Karpas-422 (cell line): ENCODE results near the gene BCL2. TPM values are rescaled to one million over a fixed set of nuclear protein-coding genes. Genes with fewer than 3 reads are reported as not detected.

Experiments used
- DNase-seq: peaks from one replicate; pipeline ENCODE4 v3.0.0-alpha.2; 2015
- H2AFZ ChIP-seq: fragments of 200-600 bp; sonication (generic); 2 replicates; pipeline ENCODE4 v1.6.1; 2014; ENCODE audit warnings: antibody characterized with exemption, low read length, mixed read lengths
- H3K27ac ChIP-seq: fragments of 200-600 bp; sonication (generic); 2 replicates; pipeline ENCODE4 v1.5.1; 2014; ENCODE audit warnings: mild to moderate bottlenecking, low read length, moderate library complexity
- H3K27me3 ChIP-seq: fragments of 200-600 bp; sonication (generic); 2 replicates; pipeline ENCODE4 v1.6.1; 2014; ENCODE audit warnings: low read length, mixed read lengths
- H3K36me3 ChIP-seq: fragments of 200-600 bp; sonication (generic); 2 replicates; pipeline ENCODE4 v1.6.1; 2014; ENCODE audit warnings: low read length, mixed read lengths; ENCODE audit not compliant: insufficient read depth
- H3K4me1 ChIP-seq: fragments of 200-600 bp; sonication (generic); 2 replicates; pipeline ENCODE4 v1.6.1; 2014; ENCODE audit warnings: mild to moderate bottlenecking, low read length, mixed read lengths
- H3K4me2 ChIP-seq: fragments of 200-600 bp; sonication (generic); 2 replicates; pipeline ENCODE4 v1.6.1; 2014; ENCODE audit warnings: low read length, low read depth, mild to moderate bottlenecking; ENCODE audit not compliant: poor library complexity, severe bottlenecking
- H3K4me3 ChIP-seq: fragments of 200-600 bp; sonication (generic); 2 replicates; pipeline ENCODE4 v1.5.1; 2014; ENCODE audit warnings: mild to moderate bottlenecking, antibody characterized with exemption, low read length, mixed read lengths
- H3K79me2 ChIP-seq: fragments of 200-600 bp; sonication (generic); 2 replicates; pipeline ENCODE4 v1.6.1; 2014; ENCODE audit warnings: mild to moderate bottlenecking, low read length, mixed read lengths
- H3K9ac ChIP-seq: fragments of 200-600 bp; sonication (generic); 2 replicates; pipeline ENCODE4 v1.6.0; 2014; ENCODE audit warnings: low read length
- H3K9me2 ChIP-seq: fragments of 200-600 bp; sonication (generic), shearing (Covaris generic); replicated peaks from 2 replicates; pipeline ENCODE4 v1.6.0; 2014; ENCODE audit warnings: mild to moderate bottlenecking, low read length, moderate library complexity; ENCODE audit not compliant: insufficient read depth
- H3K9me3 ChIP-seq: fragments of 300-700, 200-600 bp; sonication (generic); 2 replicates; pipeline ENCODE4 v1.6.1; 2014; ENCODE audit warnings: low read length, mixed read lengths
- H4K20me1 ChIP-seq: fragments of 200-600 bp; sonication (generic); 2 replicates; pipeline ENCODE4 v1.6.1; 2014; ENCODE audit warnings: mild to moderate bottlenecking, antibody characterized with exemption, low read length, low read depth; ENCODE audit not compliant: insufficient read depth
- total RNA-seq: library from RNA; depleted of rRNA; stranded (reverse); fragments of >200 nt; shearing (Covaris generic); gene quantifications from 2 replicates; pipeline ENCODE4 v1.2.3, GENCODE V29; 2014; ENCODE audit warnings: low replicate concordance

The BCL2 gene
- total RNA-seq, 1 experiment from 2014 or later, result 271 TPM

DNA sequence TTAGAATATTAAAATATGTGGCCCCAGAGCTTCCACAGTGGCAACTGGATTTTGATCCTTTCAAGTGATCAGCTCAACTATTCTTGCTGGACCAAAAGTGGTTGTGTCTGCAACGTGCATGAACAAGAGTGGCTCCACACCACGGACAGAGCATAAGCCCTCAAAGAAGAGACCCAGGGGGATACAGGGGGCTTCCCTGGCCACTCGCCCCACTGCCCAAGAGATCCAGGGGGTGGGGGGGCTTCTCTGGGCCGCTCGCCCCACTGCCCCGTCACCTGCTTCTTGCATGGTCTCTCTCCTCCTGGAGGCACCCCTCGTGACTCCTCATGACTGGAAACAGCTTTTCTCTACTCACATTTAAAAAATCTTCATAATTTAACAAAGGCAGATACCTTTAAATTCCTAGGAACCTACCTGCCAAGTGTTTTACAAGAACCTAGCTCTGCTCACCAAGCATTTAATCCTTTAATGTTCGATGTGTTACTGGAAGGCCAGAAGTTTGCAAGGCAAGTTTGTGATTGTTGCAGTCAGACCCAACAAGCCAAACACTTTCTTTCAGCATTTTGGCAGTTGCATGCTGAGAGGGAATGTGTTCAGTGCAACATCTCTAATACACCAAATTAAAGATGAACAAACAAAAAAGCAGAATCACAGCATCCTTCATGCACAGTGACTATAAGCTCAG, 174.3 kb downstream of the BCL2 start:
- no peak overlapping the region for H3K4me3 ChIP-seq
- no peaks in the 10 kb centered on the region for H3K27me3 ChIP-seq
- H3K9ac ChIP-seq, result peak overlapping the region; percentile 52; the same call in 1 of the 2 replicates
- H3K27ac ChIP-seq, result peak overlapping the region; percentile 91
- 0 out of 2 replicates have a peak, but pooled peaks cover 2% of the 10 kb centered on the region for H3K36me3 ChIP-seq
- no peaks in the 10 kb centered on the region for H3K9me2 ChIP-seq
- peaks cover 71% of the 10 kb centered on the region for H3K79me2 ChIP-seq
- peaks cover 96% of the 10 kb centered on the region for H3K4me1 ChIP-seq
- H3K4me2 ChIP-seq, result peak overlapping the region; percentile 77
- DNase-seq, result peak; percentile 53
- no peak overlapping the region for H2AFZ ChIP-seq
- H3K9me3 ChIP-seq, result no peaks in the 10 kb centered on the region
- H4K20me1 ChIP-seq, result peaks cover 6% of the 10 kb centered on the region; the same call in 1 of the 2 replicates

DNA sequence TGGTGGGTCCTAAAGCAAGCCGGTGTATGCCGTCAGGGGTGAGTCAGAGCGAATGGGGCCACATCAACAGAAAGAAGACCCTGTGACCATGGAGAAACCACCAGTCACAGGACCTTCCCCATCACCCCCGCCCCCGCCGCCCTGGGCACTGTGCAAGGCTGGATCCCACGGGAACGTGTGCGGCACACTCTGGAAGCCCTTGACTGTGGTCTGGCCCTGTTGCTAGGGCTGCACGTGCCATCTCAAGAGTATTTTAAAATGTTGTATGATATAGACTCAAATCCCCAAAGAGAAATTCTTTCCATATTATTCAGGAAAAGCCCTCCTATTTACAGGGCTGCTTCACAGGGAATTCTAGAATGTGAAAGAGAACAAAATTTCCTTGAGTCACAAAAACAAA, 174.8 kb downstream of the BCL2 start:
- H3K4me3 ChIP-seq, result no peak overlapping the region
- 0 out of 2 replicates have a peak, but pooled peaks cover 4% of the 10 kb centered on the region for H3K36me3 ChIP-seq
- H3K9ac ChIP-seq, result peak overlapping the region; percentile 52
- peak overlapping the region; percentile 77 for H3K4me2 ChIP-seq
- no peaks in the 10 kb centered on the region for H3K27me3 ChIP-seq
- no peaks in the 10 kb centered on the region for H3K9me2 ChIP-seq
- no peak for DNase-seq
- no peak overlapping the region for H2AFZ ChIP-seq
- H4K20me1 ChIP-seq, result peaks cover 6% of the 10 kb centered on the region; the same call in 1 of the 2 replicates
- peaks cover 69% of the 10 kb centered on the region for H3K79me2 ChIP-seq
- peaks cover 98% of the 10 kb centered on the region for H3K4me1 ChIP-seq
- H3K27ac ChIP-seq, result peak overlapping the region; percentile 91
- H3K9me3 ChIP-seq, result no peaks in the 10 kb centered on the region

DNA sequence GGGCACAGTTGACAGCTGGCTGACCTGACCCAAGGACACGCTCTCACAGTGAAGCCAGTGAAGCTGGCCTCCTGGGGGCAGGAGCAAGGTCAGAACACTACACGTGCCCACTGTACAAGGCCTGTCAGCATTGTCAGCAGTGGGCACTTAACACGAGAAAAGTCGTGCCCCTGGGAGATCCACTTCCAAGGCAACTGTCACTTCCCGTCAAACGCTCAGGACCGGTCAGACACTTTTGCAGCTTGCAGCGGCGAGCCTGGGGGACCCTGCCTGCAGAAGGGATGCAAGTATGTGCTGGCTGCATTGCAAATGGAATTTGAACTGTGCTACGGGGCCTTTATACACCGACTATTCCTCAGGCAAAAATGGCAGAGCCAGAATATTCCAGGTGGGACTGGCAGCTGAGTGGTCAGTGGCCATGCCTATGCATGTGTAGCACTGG, 176.2 kb downstream of the BCL2 start:
- peak overlapping the region; percentile 77 for H3K4me2 ChIP-seq
- peaks cover 100% of the 10 kb centered on the region for H3K4me1 ChIP-seq
- peak overlapping the region; percentile 91 for H3K27ac ChIP-seq

DNA sequence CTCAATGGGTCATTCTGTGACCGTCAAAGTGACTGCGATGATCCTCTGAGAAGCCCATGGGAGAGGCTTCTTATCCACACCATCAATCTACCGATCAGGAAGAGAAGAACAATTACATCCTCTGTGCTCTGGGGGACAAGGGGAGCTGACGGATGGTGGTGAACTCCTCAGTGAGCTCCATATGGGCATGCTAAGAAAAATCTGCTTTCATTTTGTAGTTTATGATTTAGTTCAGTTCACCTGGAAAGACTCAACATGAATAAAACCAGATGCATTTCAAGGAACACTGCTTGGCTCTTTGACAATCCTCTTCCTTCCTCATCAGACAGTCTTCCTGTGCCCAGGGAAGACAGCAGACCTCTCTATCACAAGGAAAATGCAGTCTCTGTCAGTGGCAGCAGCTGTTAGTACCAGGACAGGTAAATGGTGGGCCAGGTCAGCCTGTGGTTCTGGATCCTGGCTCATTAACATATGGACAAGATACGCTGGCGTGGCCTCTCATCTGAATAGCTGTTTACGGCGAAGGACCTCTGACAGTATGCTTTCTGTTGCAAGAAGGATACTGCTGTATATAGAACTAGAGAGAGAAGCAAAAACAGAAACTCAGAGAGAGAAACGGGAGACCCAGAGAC, 176.9 kb downstream of the BCL2 start:
- peak; percentile 51 for DNase-seq
- Histone ChIP-seq H3K27ac (peak overlapping the region; percentile 91), H3K79me2 (peaks cover 60% of the 10 kb centered on the region), H3K9me2 (no peaks in the 10 kb centered on the region), H3K4me2 (peak overlapping the region; percentile 77), H3K4me1 (peaks cover 100% of the 10 kb centered on the region), H3K36me3 (0 out of 2 replicates have a peak, but pooled peaks cover 4% of the 10 kb centered on the region), H2AFZ (no peak overlapping the region), H4K20me1 (peaks cover 6% of the 10 kb centered on the region; the same call in 1 of the 2 replicates), H3K4me3 (peak overlapping the region; percentile 46; the same call in 1 of the 2 replicates), H3K9me3 (no peaks in the 10 kb centered on the region), H3K9ac (peak overlapping the region; percentile 52), H3K27me3 (no peaks in the 10 kb centered on the region)

More for the DNA sequence above, 176.2 kb downstream of the BCL2 start:
- H3K9me3 ChIP-seq, result no peaks in the 10 kb centered on the region
- peaks cover 58% of the 10 kb centered on the region for H3K79me2 ChIP-seq
- H3K27me3 ChIP-seq, result no peaks in the 10 kb centered on the region
- H2AFZ ChIP-seq, result no peak overlapping the region
- peak overlapping the region; percentile 46; the same call in 1 of the 2 replicates for H3K4me3 ChIP-seq
- peak overlapping the region; percentile 52 for H3K9ac ChIP-seq
- peaks cover 6% of the 10 kb centered on the region; the same call in 1 of the 2 replicates for H4K20me1 ChIP-seq
- no peaks in the 10 kb centered on the region for H3K9me2 ChIP-seq
- no peak for DNase-seq
- 0 out of 2 replicates have a peak, but pooled peaks cover 4% of the 10 kb centered on the region for H3K36me3 ChIP-seq

GRCh38 chr18:63141778-63142176, 177.8 kb downstream of the BCL2 start:
- Histone ChIP-seq H3K4me2 (peak overlapping the region; percentile 77), H3K4me3 (peak overlapping the region; percentile 46), H3K9me2 (no peaks in the 10 kb centered on the region), H3K27ac (peak overlapping the region; percentile 91), H3K36me3 (0 out of 2 replicates have a peak, but pooled peaks cover 4% of the 10 kb centered on the region), H3K9ac (peak overlapping the region; percentile 52), H3K27me3 (no peaks in the 10 kb centered on the region), H3K4me1 (peaks cover 100% of the 10 kb centered on the region), H4K20me1 (peaks cover 6% of the 10 kb centered on the region; the same call in 1 of the 2 replicates), H3K79me2 (peaks cover 60% of the 10 kb centered on the region), H3K9me3 (no peaks in the 10 kb centered on the region), H2AFZ (no peak overlapping the region)
- peak; percentile 96 for DNase-seq

DNA sequence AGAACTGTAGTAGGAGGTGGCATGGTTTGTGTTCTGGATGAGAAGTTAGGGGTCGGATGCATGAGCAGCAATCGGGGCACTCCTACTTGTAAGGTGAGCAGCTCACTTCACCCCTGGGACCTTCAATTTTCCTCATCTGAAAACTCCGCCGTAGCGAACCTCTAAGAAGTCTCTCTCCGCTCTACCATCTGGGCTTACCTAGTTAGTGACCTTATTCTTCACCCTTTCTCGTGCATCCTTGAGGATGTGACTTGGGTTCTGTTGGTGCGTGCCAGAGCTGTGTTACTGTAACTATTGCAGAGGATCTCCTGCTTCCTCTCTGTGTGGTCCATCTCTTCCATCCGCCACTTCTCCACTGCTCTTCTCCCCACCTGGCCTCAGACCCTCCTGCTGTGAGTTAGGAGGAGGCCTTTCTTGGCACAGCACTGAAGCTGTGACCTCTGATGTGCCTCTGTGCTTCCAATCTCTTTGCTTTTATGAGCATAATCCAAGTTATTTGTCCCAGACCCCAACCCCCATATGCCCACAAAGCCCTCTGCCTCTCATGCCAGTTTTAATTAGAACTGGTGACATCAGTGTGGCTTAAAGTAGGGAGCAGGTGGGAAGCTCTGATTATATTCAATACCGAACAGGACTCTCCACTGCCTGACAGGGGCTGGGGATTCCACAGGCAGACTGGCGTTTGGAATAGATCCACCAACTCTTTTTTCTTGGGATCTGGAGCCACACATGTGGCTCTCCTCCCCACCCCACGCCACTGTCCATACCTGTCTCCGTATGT, 178.4 kb downstream of the BCL2 start:
- no peaks in the 10 kb centered on the region for H3K9me2 ChIP-seq
- 0 out of 2 replicates have a peak, but pooled peaks cover 4% of the 10 kb centered on the region for H3K36me3 ChIP-seq
- H3K4me3 ChIP-seq, result peak overlapping the region; percentile 46
- H2AFZ ChIP-seq, result no peak overlapping the region
- peaks cover 100% of the 10 kb centered on the region for H3K4me1 ChIP-seq
- H3K9ac ChIP-seq, result peak overlapping the region; percentile 52
- peak overlapping the region; percentile 91 for H3K27ac ChIP-seq
- peaks cover 61% of the 10 kb centered on the region for H3K79me2 ChIP-seq
- no peaks in the 10 kb centered on the region for H3K27me3 ChIP-seq
- DNase-seq, result peak; percentile 73
- H4K20me1 ChIP-seq, result peaks cover 6% of the 10 kb centered on the region; the same call in 1 of the 2 replicates
- H3K9me3 ChIP-seq, result no peaks in the 10 kb centered on the region
- H3K4me2 ChIP-seq, result peak overlapping the region; percentile 77

DNA sequence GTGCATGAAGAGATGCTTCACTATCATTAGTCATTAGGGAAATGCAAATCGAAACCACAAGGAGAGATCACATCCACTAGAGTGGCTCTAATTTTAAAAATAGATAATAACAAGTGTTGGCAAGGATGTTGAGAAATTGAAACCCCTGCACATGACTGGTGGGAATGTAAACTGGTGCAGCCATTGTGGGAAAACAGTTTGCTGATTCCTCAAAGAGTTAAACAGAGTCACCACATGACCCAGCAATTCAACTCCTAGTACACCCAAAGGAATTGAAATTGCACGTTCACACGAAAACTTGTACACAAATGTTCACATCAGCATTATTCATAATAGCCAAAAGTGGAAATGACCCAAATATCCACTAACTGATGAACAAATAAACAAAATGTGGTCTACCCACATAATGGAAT, 179.5 kb downstream of the BCL2 start:
- H3K9ac ChIP-seq, result peak overlapping the region; percentile 70
- no peaks in the 10 kb centered on the region for H3K9me2 ChIP-seq
- no peaks in the 10 kb centered on the region for H3K9me3 ChIP-seq
- H3K4me2 ChIP-seq, result peak overlapping the region; percentile 77
- H3K79me2 ChIP-seq, result peaks cover 62% of the 10 kb centered on the region
- peak; percentile 84 for DNase-seq
- peaks cover 100% of the 10 kb centered on the region for H3K4me1 ChIP-seq
- H3K27me3 ChIP-seq, result no peaks in the 10 kb centered on the region
- peak overlapping the region; percentile 91 for H3K27ac ChIP-seq
- peak overlapping the region; percentile 46 for H3K4me3 ChIP-seq
- H2AFZ ChIP-seq, result no peak overlapping the region
- H4K20me1 ChIP-seq, result peaks cover 6% of the 10 kb centered on the region; the same call in 1 of the 2 replicates
- 0 out of 2 replicates have a peak, but pooled peaks cover 4% of the 10 kb centered on the region for H3K36me3 ChIP-seq
